OCI-LY3 (cell line): ENCODE data around the gene CADPS2.

Experiments used
- CTCF ChIP-seq: fragments of 200-600, 300-600 bp; sonication (generic); IDR thresholded peaks from 2 replicates; pipeline ENCODE4 v1.5.1; 2014; ENCODE audit warnings: antibody characterized with exemption, low read length, low read depth
- EZH2phosphoT487 ChIP-seq: fragments of 200-600 bp; shearing (Covaris generic); IDR thresholded peaks from 2 replicates; pipeline ENCODE4 v1.6.1; 2018; ENCODE audit warnings: antibody characterized with exemption, mixed run types, low read depth

- no peak for TF ChIP-seq CTCF
- no peak for TF ChIP-seq EZH2phosphoT487
Observed at GRCh38 chr7:122544463-122544862, 341.8 kb downstream of the CADPS2 start.
